Measurements from ENCODE around the gene SRSF8.

The SRSF8 gene

DNA sequence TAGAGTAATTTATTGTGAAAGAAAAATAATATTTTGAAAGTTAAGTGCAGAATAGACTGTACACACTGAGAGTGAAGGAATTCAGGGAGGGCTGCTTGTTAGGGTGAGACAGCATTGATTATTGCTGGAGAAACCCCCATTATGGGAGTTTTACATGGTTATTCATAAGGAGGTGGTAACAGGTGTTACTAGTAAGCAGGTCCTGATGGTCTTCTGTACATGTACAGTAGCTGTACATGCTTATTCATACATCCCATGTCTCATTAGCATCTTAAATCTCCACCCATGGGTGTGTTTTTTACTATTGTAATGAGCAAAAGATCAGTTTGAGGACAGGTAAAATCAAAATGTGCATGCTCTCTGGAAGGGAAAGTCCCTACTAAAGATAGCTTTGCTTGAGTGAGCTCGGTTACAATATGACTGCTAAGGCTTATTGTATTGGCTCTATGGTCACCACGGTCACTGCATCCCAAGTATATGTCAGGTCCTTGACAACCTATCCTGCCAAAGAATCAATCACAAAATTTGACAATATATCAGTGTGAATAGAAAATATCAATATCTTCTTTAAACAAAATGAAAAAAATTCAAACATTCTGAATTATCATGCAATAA lies 11.3 kb upstream of the SRSF8 start:
- TF ChIP-seq L3MBTL2 (conservative IDR thresholded peaks at IDR 0.05) (no peak), FOXA1 (IDR thresholded peaks at IDR 0.05) (no peak), NFRKB (IDR thresholded peaks at IDR 0.05) (no peak), FOXK2 (IDR thresholded peaks at IDR 0.05) (no peak), ZNF384 (IDR thresholded peaks at IDR 0.05) (no peak)
- CTCF ChIA-PET = no interaction called here
- POLR2A ChIA-PET = interaction anchor here (4.2 kb wide), 1 partner anchor 12 kb away, joined by 26 read pairs; the partner anchor contains the start of gene SRSF8
- no peak for DNase-seq (ENCODE audit: extremely low spot score)

DNA sequence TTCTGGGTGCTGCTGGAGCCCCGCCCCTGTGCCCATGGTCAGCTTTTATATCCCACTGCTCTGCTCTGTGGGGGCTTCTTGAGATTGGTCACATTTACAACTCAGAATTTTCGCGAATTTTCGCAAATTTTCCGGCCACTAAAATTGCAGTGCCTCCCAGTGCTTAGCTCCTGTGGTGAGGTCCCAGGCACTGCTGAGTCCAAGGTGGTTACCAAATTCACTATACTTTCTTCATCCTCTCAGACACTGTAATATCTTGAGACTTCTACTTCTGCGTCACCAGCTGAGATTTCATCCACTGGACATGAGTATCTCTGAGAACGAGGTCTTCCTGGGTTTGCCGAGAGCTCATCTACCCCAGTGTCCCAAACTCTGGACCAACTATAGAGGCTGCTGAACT lies 8.8 kb upstream of the SRSF8 start:
- TF ChIP-seq LEF1 (IDR thresholded peaks at IDR 0.05; ENCODE audit: borderline replicate concordance) (no peak), SP1 (IDR thresholded peaks at IDR 0.05) (no peak), ZNF384 (IDR thresholded peaks at IDR 0.05) (no peak), CTBP1 (IDR thresholded peaks at IDR 0.05; ENCODE audit: borderline replicate concordance) (no peak)
- POLR2A ChIA-PET = interaction anchor here (1.2 to 4.2 kb wide), 2 partner anchors 9 to 84 kb away, joined by 3 to 26 read pairs; partner anchors contain the start of gene SRSF8
- no peak for DNase-seq (ENCODE audit: extremely low spot score)
- CTCF ChIA-PET = interaction anchor here (1.9 kb wide), 1 partner anchor 9 kb away, joined by 5 read pairs; the partner anchor contains the start of gene SRSF8

DNA sequence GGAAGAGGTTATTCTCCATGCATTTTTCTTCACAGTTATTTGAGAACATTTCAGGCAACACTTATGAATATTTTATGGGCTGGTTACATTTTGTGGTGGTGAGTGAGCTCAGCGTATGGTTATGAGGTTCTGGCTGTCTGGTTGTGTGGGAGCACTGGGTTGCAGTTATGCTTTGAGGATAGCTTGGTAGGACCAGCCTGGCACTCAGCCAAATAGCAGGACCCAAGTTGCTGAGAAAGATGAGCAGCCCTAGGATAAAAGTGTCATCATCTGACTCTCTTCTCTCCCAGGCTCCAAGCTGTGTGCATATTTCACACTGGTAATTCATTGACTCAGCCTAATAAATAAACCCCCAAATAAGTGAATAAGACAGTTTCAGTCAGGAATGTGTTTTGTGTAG lies 8.1 kb upstream of the SRSF8 start:
- no peak for TF ChIP-seq FOXA1 (IDR thresholded peaks at IDR 0.05)
- CTCF ChIA-PET = no interaction called here
- no peak for DNase-seq (ENCODE audit: extremely low spot score)
- POLR2A ChIA-PET = interaction anchor here (1.2 to 4.2 kb wide), 2 partner anchors 8 to 84 kb away, joined by 3 to 26 read pairs; partner anchors contain the start of gene SRSF8

DNA sequence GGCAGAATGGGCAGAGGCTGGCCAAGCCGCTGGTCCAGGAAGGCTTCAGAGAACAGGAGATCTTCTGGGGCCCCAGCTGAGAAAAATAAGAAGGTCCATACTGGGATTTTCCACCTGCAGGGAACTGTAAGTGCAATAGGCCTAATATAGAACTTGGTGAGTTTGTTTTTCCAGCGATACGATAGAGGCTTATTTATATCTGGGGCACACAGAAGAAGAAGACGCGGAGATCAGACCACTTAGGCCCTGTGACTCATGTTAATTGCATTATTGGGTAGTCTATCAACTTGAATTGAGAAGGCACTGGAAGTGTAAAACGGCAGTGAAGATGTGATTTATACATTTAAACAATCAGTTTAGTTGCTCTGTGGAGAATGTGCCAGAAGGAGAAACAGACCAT lies 7.7 kb upstream of the SRSF8 start:
- no peak for DNase-seq (ENCODE audit: extremely low spot score)
- TF ChIP-seq ELF4 (IDR thresholded peaks at IDR 0.05) (no peak), TARDBP (IDR thresholded peaks at IDR 0.05) (no peak), HDGF (IDR thresholded peaks at IDR 0.05; ENCODE audit: borderline replicate concordance) (no peak), ZNF384 (IDR thresholded peaks at IDR 0.05) (no peak), CTBP1 (IDR thresholded peaks at IDR 0.05; ENCODE audit: borderline replicate concordance) (no peak), BHLHE40 (IDR thresholded peaks at IDR 0.05; ENCODE audit: borderline replicate concordance) (no peak), FOXK2 (IDR thresholded peaks at IDR 0.05) (no peak)
- CTCF ChIA-PET = no interaction called here
- POLR2A ChIA-PET = interaction anchor here (4.2 kb wide), 1 partner anchor 8 kb away, joined by 26 read pairs; the partner anchor contains the start of gene SRSF8

DNA sequence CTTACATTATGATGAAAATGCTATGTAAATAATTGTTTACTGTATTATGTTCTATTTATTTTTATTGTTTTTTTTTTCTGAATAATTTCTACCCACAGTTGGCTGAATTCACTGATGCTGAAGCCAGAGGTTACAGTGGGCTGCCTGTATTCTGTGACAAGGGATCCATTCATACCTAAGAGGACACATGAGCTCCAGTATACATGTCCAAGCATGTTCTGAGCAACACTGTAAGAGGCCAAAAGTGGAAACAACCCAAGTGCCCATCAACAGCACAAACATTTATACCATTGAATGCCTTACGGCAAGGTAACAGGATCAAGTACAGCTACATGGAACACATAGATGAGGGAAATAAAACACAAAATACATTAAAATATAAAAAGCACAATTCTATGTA lies 1.4 kb upstream of the SRSF8 start:
- TF ChIP-seq LEF1 (IDR thresholded peaks at IDR 0.05; ENCODE audit: borderline replicate concordance) (no peak), ARNT (IDR thresholded peaks at IDR 0.05) (no peak), ELF4 (IDR thresholded peaks at IDR 0.05) (no peak), FOXA1 (IDR thresholded peaks at IDR 0.05) (no peak)
- ChIA-PET POLR2A (interaction anchor here (3.8 kb wide), 1 partner anchor 8 kb away, joined by 26 read pairs; no protein-coding TSS in a partner anchor), CTCF (interaction anchor here (0.6 kb wide), 1 partner anchor 73 kb away, joined by 5 read pairs; no protein-coding TSS in a partner anchor)
- DNase-seq (ENCODE audit: extremely low spot score) = no peak

DNA sequence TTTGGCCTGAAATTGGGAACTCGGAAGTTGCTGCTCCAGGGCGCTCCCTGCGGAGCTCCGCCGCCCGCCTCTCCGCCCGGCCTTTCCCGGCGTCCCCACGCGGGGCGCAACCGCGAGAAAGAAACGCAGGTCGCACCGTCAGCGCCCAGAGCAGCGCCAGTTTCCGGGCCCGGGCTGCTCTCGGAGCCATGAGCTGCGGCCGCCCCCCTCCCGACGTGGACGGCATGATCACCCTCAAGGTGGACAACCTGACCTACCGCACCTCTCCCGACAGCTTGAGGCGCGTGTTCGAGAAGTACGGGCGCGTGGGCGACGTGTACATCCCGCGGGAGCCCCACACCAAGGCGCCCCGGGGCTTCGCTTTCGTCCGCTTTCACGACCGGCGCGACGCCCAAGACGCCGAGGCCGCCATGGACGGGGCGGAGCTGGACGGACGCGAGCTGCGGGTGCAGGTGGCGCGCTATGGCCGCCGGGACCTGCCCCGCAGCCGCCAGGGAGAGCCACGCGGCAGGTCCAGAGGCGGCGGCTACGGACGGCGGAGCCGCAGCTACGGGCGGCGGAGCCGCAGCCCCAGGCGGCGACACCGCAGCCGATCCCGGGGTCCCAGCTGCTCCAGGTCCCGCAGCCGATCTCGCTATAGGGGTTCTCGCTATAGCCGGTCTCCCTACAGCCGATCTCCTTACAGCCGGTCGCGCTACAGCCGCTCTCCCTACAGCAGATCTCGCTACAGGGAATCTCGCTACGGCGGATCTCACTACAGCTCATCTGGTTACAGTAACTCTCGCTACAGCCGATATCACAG lies 521 bp downstream of the SRSF8 start:
- ChIA-PET POLR2A (interaction anchor here (0.6 to 4.4 kb wide), 32 partner anchors 8 to 724 kb away, joined by 3 to 35 read pairs (median 6); partner anchors contain the start of genes CEP57, CWC15, ENDOD1 and FAM76B), CTCF (interaction anchor here (0.8 to 1.3 kb wide), 11 partner anchors 9 to 90 kb away, joined by 3 to 6 read pairs (median 3); partner anchors contain the start of gene ENDOD1)
- TF ChIP-seq ELF4 (IDR thresholded peaks at IDR 0.05) = no peak
- no peak for TF ChIP-seq CTBP1 (IDR thresholded peaks at IDR 0.05; ENCODE audit: borderline replicate concordance)
- TF ChIP-seq FOXA1 (IDR thresholded peaks at IDR 0.05) = no peak
- TF ChIP-seq L3MBTL2 (conservative IDR thresholded peaks at IDR 0.05) = peak; percentile 69
- no peak for TF ChIP-seq SP1 (IDR thresholded peaks at IDR 0.05)
- no peak for TF ChIP-seq FOXK2 (IDR thresholded peaks at IDR 0.05)
- peak; percentile 71 for DNase-seq (ENCODE audit: extremely low spot score)

DNA sequence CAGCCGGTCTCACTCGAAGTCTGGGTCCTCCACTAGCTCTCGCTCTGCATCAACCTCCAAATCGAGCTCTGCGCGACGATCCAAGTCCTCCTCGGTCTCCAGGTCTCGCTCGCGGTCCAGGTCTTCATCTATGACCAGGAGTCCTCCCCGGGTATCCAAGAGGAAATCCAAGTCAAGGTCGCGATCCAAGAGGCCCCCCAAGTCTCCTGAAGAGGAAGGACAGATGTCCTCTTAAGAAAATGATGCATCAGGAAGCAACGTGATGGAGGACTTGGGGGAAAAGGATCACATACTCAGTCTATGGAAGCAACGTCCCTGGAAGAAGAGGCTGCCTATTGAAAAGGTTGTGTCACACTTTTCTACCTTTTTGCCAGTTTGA lies 1.1 kb downstream of the SRSF8 start:
- no peak for DNase-seq (ENCODE audit: extremely low spot score)
- CTCF ChIA-PET = interaction anchor here (0.9 to 1.3 kb wide), 8 partner anchors 9 to 84 kb away, joined by 3 to 6 read pairs (median 3); partner anchors contain the start of gene ENDOD1
- TF ChIP-seq L3MBTL2 (conservative IDR thresholded peaks at IDR 0.05) = peak; percentile 15; the same call in 1 of the 2 replicates
- no peak for TF ChIP-seq SP1 (IDR thresholded peaks at IDR 0.05)
- TF ChIP-seq CTBP1 (IDR thresholded peaks at IDR 0.05; ENCODE audit: borderline replicate concordance) = no peak
- POLR2A ChIA-PET = interaction anchor here (0.7 to 4.4 kb wide), 27 partner anchors 8 to 723 kb away, joined by 3 to 35 read pairs (median 7); partner anchors contain the start of genes CEP57, CWC15, ENDOD1 and FAM76B

DNA sequence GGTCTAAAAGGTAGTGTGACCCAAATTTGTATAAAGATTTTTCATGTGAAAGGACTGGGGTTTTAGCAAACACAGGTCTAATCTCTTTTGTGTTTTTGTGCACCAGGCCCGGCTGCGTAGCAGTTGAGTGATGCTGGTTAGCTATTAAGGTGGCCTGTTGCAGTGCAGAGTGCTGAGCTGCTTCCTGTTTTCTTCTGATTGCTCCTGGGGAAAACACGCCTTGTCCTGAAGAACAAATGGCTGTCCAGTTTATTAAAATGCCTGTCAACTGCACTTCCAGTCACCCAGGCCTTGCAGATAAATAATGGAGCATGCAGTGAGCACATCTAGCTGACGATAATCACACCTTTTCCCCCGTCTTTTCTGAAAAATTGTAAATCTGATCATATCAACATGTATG lies 1.8 kb downstream of the SRSF8 start:
- POLR2A ChIA-PET = interaction anchor here (0.8 to 4.4 kb wide), 14 partner anchors 12 to 721 kb away, joined by 3 to 35 read pairs (median 11); partner anchors contain the start of genes CWC15, ENDOD1, FAM76B and KDM4D
- TF ChIP-seq TARDBP (IDR thresholded peaks at IDR 0.05) (no peak), L3MBTL2 (conservative IDR thresholded peaks at IDR 0.05) (peak; percentile 96), NFRKB (IDR thresholded peaks at IDR 0.05) (no peak), FOXM1 (IDR thresholded peaks at IDR 0.05; ENCODE audit: borderline replicate concordance) (no peak), FOXK2 (IDR thresholded peaks at IDR 0.05) (peak; percentile 72; the same call in 1 of the 2 replicates)
- TF ChIP-seq, protein P1, sequence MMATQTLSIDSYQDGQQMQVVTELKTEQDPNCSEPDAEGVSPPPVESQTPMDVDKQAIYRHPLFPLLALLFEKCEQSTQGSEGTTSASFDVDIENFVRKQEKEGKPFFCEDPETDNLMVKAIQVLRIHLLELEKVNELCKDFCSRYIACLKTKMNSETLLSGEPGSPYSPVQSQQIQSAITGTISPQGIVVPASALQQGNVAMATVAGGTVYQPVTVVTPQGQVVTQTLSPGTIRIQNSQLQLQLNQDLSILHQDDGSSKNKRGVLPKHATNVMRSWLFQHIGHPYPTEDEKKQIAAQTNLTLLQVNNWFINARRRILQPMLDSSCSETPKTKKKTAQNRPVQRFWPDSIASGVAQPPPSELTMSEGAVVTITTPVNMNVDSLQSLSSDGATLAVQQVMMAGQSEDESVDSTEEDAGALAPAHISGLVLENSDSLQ (IDR thresholded peaks at IDR 0.05) = peak; percentile 95
- CTCF ChIA-PET = interaction anchor here (0.6 to 2.1 kb wide), 6 partner anchors 16 to 120 kb away, joined by 3 to 6 read pairs (median 3); partner anchors contain the start of gene ENDOD1
- peak; percentile 62 for DNase-seq (ENCODE audit: extremely low spot score)

Measured in HEK293T (cell line).